Measurements from ENCODE around the gene C4orf17. TPM values are rescaled to one million over a fixed set of nuclear protein-coding genes. Genes with fewer than 3 reads are reported as not detected.

C4orf17 gene
- total RNA-seq, 1 experiment from 2014 or later: not detected

DNA sequence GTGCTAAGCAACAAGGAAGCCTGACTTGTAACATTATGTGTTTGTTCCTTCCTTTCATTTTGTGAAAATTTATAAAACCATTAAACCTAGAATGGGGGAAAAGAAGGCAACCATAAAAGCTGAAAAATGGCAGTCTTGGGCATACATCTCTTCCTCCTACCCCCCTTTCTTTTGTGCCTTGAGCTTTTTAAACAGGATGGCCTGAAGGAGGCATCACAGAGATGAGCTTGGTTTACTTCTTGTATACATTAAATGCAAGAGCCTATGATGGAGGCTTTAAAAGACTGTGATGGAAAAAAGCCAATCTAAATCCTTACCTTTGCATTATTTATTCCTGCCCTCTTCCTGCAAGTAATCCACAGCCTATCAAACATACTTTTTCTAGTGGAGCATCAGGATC is 39.5 kb upstream of the C4orf17 start:
- Histone ChIP-seq H3K4me1 (ENCODE audit: insufficient read depth, low read length, poor library complexity, severe bottlenecking) (no peaks in the 10 kb centered on the region), H3K27me3 (replicated peaks; ENCODE audit: insufficient read depth, low read depth, low read length, poor library complexity) (peaks cover 21% of the 10 kb centered on the region), H3K9me3 (ENCODE audit: low read depth, low read length, poor library complexity, severe bottlenecking) (no peaks in the 10 kb centered on the region), H3K4me3 (ENCODE audit: low read depth, low read length, poor library complexity, severe bottlenecking) (no peak overlapping the region), H3K27ac (ENCODE audit: low read depth, low read length, poor library complexity, severe bottlenecking) (no peak overlapping the region), H3K36me3 (ENCODE audit: insufficient read depth, low read length, poor library complexity, severe bottlenecking) (no peaks in the 10 kb centered on the region)
- no TSS peak for BruUV-seq (replicated peaks)
- TF ChIP-seq, protein P1, sequence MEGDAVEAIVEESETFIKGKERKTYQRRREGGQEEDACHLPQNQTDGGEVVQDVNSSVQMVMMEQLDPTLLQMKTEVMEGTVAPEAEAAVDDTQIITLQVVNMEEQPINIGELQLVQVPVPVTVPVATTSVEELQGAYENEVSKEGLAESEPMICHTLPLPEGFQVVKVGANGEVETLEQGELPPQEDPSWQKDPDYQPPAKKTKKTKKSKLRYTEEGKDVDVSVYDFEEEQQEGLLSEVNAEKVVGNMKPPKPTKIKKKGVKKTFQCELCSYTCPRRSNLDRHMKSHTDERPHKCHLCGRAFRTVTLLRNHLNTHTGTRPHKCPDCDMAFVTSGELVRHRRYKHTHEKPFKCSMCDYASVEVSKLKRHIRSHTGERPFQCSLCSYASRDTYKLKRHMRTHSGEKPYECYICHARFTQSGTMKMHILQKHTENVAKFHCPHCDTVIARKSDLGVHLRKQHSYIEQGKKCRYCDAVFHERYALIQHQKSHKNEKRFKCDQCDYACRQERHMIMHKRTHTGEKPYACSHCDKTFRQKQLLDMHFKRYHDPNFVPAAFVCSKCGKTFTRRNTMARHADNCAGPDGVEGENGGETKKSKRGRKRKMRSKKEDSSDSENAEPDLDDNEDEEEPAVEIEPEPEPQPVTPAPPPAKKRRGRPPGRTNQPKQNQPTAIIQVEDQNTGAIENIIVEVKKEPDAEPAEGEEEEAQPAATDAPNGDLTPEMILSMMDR (conservative IDR thresholded peaks at IDR 0.05; ENCODE audit: low read depth, low read length): no peak
- no peak for TF ChIP-seq EZH2 (IDR thresholded peaks at IDR 0.05; ENCODE audit: borderline replicate concordance, low read depth, low read length, poor library complexity, severe bottlenecking)
- POLR2A ChIA-PET (ENCODE audit: low non-redundant PET): no interaction called here
- intact Hi-C loops (cut with micrococcal nuclease; ENCODE audit: unreplicated experiment): no loop called here
- CTCF ChIA-PET: no interaction called here
- no peak for DNase-seq (ENCODE audit: low spot score)

DNA sequence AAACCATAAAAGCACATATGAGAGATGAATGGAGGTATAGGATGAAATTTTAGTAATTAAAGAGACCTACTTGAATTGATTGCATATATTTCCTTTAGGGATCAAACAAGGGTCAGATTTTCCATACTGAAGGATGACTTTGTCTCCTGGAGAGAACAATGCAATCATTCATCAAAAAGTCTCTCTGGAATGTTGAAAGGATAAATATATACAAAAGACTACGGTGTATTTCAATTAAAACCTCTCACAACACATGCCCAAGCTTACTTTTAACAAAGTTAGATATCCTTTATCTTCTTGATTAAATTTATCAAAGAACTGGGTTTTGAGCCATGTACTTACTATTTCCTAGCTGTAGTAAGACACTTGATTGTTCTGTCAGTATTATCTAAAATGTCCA is 38.9 kb upstream of the C4orf17 start:
- DNase-seq (ENCODE audit: low spot score): no peak
- TF ChIP-seq EZH2 (IDR thresholded peaks at IDR 0.05; ENCODE audit: borderline replicate concordance, low read depth, low read length, poor library complexity, severe bottlenecking): no peak
- TF ChIP-seq, protein P1 (conservative IDR thresholded peaks at IDR 0.05; ENCODE audit: low read depth, low read length): no peak
- H3K36me3 ChIP-seq (ENCODE audit: insufficient read depth, low read length, poor library complexity, severe bottlenecking): no peaks in the 10 kb centered on the region
- peaks cover 21% of the 10 kb centered on the region for H3K27me3 ChIP-seq (replicated peaks; ENCODE audit: insufficient read depth, low read depth, low read length, poor library complexity)
- CTCF ChIA-PET: no interaction called here
- no peak overlapping the region for H3K27ac ChIP-seq (ENCODE audit: low read depth, low read length, poor library complexity, severe bottlenecking)
- no peaks in the 10 kb centered on the region for H3K9me3 ChIP-seq (ENCODE audit: low read depth, low read length, poor library complexity, severe bottlenecking)
- POLR2A ChIA-PET (ENCODE audit: low non-redundant PET): no interaction called here
- intact Hi-C loops (cut with micrococcal nuclease; ENCODE audit: unreplicated experiment): no loop called here
- no peaks in the 10 kb centered on the region for H3K4me1 ChIP-seq (ENCODE audit: insufficient read depth, low read length, poor library complexity, severe bottlenecking)
- BruUV-seq (replicated peaks): no TSS peak
- no peak overlapping the region for H3K4me3 ChIP-seq (ENCODE audit: low read depth, low read length, poor library complexity, severe bottlenecking)

DNA sequence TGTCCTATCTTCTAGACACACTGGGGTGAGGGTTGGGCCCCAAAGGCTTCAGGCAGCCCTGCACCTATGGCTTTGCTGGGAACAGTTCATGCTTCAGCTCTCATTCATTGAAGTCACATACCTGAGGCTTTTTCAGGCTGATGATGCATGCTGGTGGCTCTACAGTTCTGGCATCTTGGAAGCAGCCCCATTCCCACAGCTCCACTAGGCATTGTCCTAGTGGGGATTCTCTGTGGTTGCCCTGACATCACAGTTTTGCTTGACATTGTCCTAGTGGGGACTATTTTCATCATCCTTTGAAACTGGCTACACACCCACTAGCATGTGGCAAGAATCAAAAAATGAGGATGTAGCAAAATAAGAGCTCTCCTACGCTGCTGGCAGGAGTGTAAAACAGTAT is 37.7 kb upstream of the C4orf17 start:
- CTCF ChIA-PET: no interaction called here
- Histone ChIP-seq H3K27me3 (replicated peaks; ENCODE audit: insufficient read depth, low read depth, low read length, poor library complexity) (peaks cover 16% of the 10 kb centered on the region), H3K9me3 (ENCODE audit: low read depth, low read length, poor library complexity, severe bottlenecking) (no peaks in the 10 kb centered on the region), H3K36me3 (ENCODE audit: insufficient read depth, low read length, poor library complexity, severe bottlenecking) (no peaks in the 10 kb centered on the region), H3K4me3 (ENCODE audit: low read depth, low read length, poor library complexity, severe bottlenecking) (no peak overlapping the region), H3K27ac (ENCODE audit: low read depth, low read length, poor library complexity, severe bottlenecking) (no peak overlapping the region), H3K4me1 (ENCODE audit: insufficient read depth, low read length, poor library complexity, severe bottlenecking) (no peaks in the 10 kb centered on the region)
- BruUV-seq (replicated peaks): no TSS peak
- TF ChIP-seq, protein P1 (conservative IDR thresholded peaks at IDR 0.05; ENCODE audit: low read depth, low read length): no peak
- TF ChIP-seq EZH2 (IDR thresholded peaks at IDR 0.05; ENCODE audit: borderline replicate concordance, low read depth, low read length, poor library complexity, severe bottlenecking): no peak
- POLR2A ChIA-PET (ENCODE audit: low non-redundant PET): no interaction called here
- no peak for DNase-seq (ENCODE audit: low spot score)
- intact Hi-C loops (cut with micrococcal nuclease; ENCODE audit: unreplicated experiment): no loop called here

Measured in A673 (cell line).